GM23248 (cell line): ENCODE measurements around the gene STK32B.

Experiments used
- EZH2 ChIP-seq: fragments of 200-600 bp; sonication (generic); IDR thresholded peaks from 2 replicates; pipeline ENCODE4 v1.6.1; 2018; ENCODE audit warnings: antibody characterized with exemption, mild to moderate bottlenecking; ENCODE audit not compliant: insufficient read depth, poor library complexity, severe bottlenecking
- EZH2phosphoT487 ChIP-seq: fragments of 200-600 bp; sonication (generic); IDR thresholded peaks from 2 replicates; pipeline ENCODE4 v1.6.1; 2018; ENCODE audit warnings: antibody characterized with exemption, moderate library complexity, mild to moderate bottlenecking, low read depth; ENCODE audit not compliant: insufficient read depth

DNA sequence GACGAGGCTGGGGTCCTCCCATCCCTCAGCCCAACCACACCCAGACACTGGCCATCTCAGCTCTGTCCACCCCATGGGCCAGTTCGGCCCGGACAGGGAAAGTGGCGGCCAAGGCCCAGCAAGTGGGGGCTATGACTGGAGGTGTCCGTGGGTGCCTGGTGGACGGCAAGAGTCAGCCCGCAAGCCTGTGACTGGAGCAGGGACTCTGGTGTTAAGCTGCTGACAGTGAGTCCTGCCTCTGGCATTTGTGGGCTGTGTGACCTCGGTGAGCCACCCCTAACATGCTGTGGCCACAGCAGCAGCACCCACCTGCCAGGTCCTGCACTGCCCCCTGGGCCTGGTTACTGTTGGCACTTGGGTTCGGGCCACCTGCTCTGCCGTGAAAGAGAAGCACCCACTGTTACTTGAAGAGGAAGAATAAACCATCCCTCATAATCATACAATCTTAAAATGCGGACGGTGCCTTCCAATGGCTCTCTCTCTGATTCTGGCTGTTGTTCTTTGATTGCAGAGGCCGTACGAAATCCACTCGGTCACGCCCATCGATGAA is 405.1 kb downstream of the STK32B start:
- TF ChIP-seq EZH2, result no peak
- no peak for TF ChIP-seq EZH2phosphoT487
